Stimulated activated CD4-positive, alpha-beta T cell treated with anti-CD3 and anti-CD28 coated beads, Interleukin-1b, Interleukin-23, amount 100 ng/mL, for 48 hours (primary cell): ENCODE data around the gene IL17C.
A peak's percentile ranks its signal among the peaks of the same experiment; 100 is the strongest.
"Not testable (repeated sequence)": the region's sequence is repeated elsewhere in the genome, so short reads cannot be mapped to it uniquely, and the experiment has no call there.

ENCODE experiments used
- DNase-seq: peaks from one replicate; pipeline ENCODE4 v3.0.0-alpha.2; 2020

Gene IL17C

GRCh38 chr16:88662222-88662842 is 24.0 kb downstream of the IL17C start:
- DNase-seq: no peak

- peak; percentile 96 for DNase-seq
Measured at GRCh38 chr16:88662843-88663606, 24.7 kb downstream of the IL17C start, which contains the start of gene MVD. Gene MVD, minus strand, starts transcription at chr16:88663091. Its CDS starts 11 bp downstream, at chr16:88663080.

- no peak for DNase-seq
Measured at GRCh38 chr16:88665148-88665547, 26.8 kb downstream of the IL17C start.

- no peak for DNase-seq
Measured at GRCh38 chr16:88665570-88665969, 27.2 kb downstream of the IL17C start.

- DNase-seq: no peak
Measured at GRCh38 chr16:88667461-88667860, 29.1 kb downstream of the IL17C start.

GRCh38 chr16:88669493-88669892 is 31.1 kb downstream of the IL17C start:
- not testable (repeated sequence) for DNase-seq

GRCh38 chr16:88669980-88670379 is 31.6 kb downstream of the IL17C start:
- DNase-seq: no peak

- no peak for DNase-seq
Measured at GRCh38 chr16:88671806-88672205, 33.4 kb downstream of the IL17C start.

- no peak for DNase-seq
Measured at GRCh38 chr16:88672776-88673175, 34.4 kb downstream of the IL17C start.

GRCh38 chr16:88673716-88674379 is 35.5 kb downstream of the IL17C start:
- no peak for DNase-seq

GRCh38 chr16:88676502-88677242 is 38.3 kb downstream of the IL17C start:
- DNase-seq: no peak

- DNase-seq: no peak
Measured at GRCh38 chr16:88677721-88678120, 39.3 kb downstream of the IL17C start.

- no peak for DNase-seq
Measured at GRCh38 chr16:88678224-88678979, 40.0 kb downstream of the IL17C start.

- no peak for DNase-seq
Measured at GRCh38 chr16:88680554-88681083, 42.2 kb downstream of the IL17C start.

GRCh38 chr16:88681084-88681680 is 42.8 kb downstream of the IL17C start:
- peak; percentile 57 for DNase-seq

GRCh38 chr16:88681709-88682451 is 43.5 kb downstream of the IL17C start:
- DNase-seq: peak; percentile 87

GRCh38 chr16:88684569-88685155 is 46.3 kb downstream of the IL17C start:
- DNase-seq: no peak

GRCh38 chr16:88685156-88686061 is 47.0 kb downstream of the IL17C start:
- DNase-seq: peak; percentile 71

- no peak for DNase-seq
Measured at GRCh38 chr16:88686062-88686438, 47.7 kb downstream of the IL17C start.
